ENCODE results near the gene GPS1.
"Not testable (repeated sequence)": the region's sequence is repeated elsewhere in the genome, so short reads cannot be mapped to it uniquely, and the experiment has no call there.

GPS1 gene

DNA sequence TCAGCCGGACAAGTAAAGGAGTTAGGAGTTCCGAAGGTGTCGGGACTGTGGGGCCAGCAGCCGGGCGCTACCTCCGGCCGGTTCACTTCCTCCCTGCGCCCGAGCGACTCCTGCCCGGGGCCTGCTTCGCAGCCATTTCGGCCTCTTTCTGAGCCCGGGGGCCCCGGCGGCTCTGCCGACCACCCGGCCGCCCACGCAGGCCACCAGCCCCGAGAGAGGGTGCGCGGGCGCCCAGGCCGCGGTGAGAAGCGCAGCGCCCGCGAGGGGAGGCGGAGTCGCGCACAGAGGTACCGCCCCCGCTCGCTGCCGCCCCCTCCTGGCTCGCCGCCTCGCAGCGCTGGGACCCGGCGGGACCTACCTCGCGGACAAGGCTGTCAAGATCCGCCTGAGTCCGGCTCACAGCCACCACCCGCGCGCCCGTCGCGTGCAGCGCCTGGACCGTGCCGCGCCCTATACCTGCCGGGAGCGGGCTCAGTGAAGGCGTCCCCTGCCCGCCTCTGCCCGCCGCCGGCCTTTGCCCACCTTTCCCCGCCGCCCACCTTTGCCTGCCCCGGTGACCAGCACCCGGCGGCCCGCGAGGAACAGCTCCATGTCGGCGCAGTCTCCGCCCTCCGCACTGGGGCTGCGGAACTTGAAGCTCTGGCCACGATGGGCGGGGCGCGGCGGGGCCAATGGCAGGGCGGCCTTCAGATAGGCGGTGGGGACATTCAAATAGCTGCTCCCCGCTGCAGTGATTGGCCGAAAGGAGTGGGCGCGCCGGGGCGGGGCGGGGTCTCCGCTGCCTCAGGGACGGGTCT, 14.4 kb upstream of the GPS1 start, which contains the start of gene DCXR:
TSS of gene DCXR (minus strand) at position 606 of the 797 bp plus-strand sequence. CDS start at position 591, 15 bp downstream.
- H3K36me3 ChIP-seq (ENCODE audit: control insufficient read depth, insufficient read depth, low read length) = peaks cover 20% of the 10 kb centered on the region
- WGBS, 2 experiments (ENCODE audit: insufficient coverage in 2 of 2) = 0 to 1% methylated on average over 64 to 71 of the region's 92 CpGs
- peak within 1 kb of the TSS; percentile 59 for H3K4me3 ChIP-seq (ENCODE audit: extremely low read depth, insufficient read depth, low read length, poor library complexity, severe bottlenecking)
- H3K27ac ChIP-seq (ENCODE audit: low read depth, low read length, severe bottlenecking) = peak within 1 kb of the TSS; percentile 87
- no peaks in the 10 kb centered on the region for H3K9me3 ChIP-seq (ENCODE audit: control insufficient read depth, low read length)
- H3K4me1 ChIP-seq (ENCODE audit: control insufficient read depth, insufficient read depth, low read length, poor library complexity, severe bottlenecking) = peaks cover 16% of the 10 kb centered on the region

DNA sequence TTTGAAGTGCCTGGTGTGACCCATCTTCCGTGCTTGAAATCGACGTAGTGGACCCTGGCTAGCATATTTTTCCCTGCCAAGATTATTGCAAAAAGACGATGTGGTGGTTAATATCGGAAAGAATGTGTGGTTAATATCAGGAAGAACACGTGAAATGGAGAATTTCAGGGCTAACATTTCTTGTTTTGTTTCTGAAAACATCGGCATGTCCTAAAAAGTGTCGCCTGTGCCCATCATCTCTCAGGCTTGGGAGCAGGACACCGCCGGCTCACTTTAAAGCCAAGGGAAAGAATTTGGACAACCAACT, 13.9 kb upstream of the GPS1 start:
- H3K4me3 ChIP-seq (ENCODE audit: extremely low read depth, insufficient read depth, low read length, poor library complexity, severe bottlenecking) = peak overlapping the region; percentile 59
- peaks cover 20% of the 10 kb centered on the region for H3K36me3 ChIP-seq (ENCODE audit: control insufficient read depth, insufficient read depth, low read length)
- no peaks in the 10 kb centered on the region for H3K9me3 ChIP-seq (ENCODE audit: control insufficient read depth, low read length)
- H3K4me1 ChIP-seq (ENCODE audit: control insufficient read depth, insufficient read depth, low read length, poor library complexity, severe bottlenecking) = peaks cover 10% of the 10 kb centered on the region
- 31 to 37% methylated on average over 8 to 10 of the region's 10 CpGs for WGBS, 2 experiments (ENCODE audit: insufficient coverage in 2 of 2)
- peak overlapping the region; percentile 31 for H3K27ac ChIP-seq (ENCODE audit: low read depth, low read length, severe bottlenecking)

DNA sequence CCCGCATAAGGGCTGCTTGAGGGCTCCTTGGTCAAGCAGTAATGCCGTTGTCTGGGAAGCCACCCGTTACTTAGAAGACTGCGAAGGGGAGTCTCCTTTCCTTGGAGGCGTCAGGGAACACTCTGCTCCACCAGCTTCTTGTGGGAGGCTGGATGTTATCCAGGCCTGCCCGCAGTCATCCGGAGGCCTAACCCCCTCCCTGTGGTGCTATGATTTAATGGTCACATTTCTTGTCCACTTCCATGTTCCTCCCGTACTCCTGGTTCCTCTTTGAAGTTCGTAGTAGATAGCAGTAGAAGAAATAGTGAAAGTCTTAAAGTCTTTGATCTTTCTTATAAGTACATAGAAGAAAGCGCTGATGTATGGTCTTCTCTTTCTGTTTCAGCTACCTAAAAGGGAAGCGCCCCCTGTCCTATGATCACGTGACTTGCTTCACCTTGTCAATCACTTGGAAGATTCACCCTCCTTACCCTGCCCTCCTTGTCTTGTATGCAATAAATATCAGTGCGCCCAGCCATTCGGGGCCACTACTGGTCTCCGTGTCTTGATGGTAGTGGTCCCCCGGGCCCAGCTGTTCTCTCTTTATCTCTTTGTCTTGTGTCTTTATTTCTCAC, 12.8 kb upstream of the GPS1 start:
- 94 to 98% methylated on average over 9 to 12 of the region's 16 CpGs for WGBS, 2 experiments (ENCODE audit: insufficient coverage in 2 of 2)
- not testable (repeated sequence) for H3K4me1 ChIP-seq (ENCODE audit: control insufficient read depth, insufficient read depth, low read length, poor library complexity, severe bottlenecking); H3K27ac ChIP-seq (ENCODE audit: low read depth, low read length, severe bottlenecking); H3K4me3 ChIP-seq (ENCODE audit: extremely low read depth, insufficient read depth, low read length, poor library complexity, severe bottlenecking); H3K9me3 ChIP-seq (ENCODE audit: control insufficient read depth, low read length)
- peaks cover 13% of the 10 kb centered on the region for H3K36me3 ChIP-seq (ENCODE audit: control insufficient read depth, insufficient read depth, low read length)

DNA sequence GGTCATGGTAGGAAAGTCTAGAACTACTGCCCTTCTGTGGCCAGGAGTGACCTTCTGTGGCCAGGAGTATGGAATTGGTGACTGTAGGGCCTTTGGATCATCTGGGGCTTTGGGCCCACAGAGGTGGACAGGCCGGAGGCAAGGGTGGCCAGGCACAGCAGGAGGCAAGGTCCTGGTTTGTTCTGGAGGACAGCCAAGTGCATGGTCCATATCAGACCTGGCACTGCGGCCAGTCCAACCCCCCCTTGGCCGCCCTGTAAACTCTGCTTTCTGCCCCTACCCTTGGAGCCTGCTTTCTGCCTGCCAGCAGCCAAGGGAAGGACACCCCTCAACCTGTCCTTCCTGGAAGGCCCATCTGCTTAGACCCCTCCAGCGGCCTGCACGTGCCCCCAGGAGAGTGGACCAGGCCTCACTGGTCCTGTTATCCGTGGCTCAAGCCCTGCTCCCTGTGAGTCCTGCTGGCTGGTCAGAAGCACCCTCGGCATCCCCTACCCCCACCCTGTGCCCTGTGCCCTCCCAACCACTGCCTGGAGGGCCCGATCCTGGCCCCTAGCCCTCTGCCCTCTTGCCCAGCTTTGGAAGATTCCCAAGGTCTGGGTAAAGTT, 11.9 kb upstream of the GPS1 start:
- peaks cover 7% of the 10 kb centered on the region for H3K36me3 ChIP-seq (ENCODE audit: control insufficient read depth, insufficient read depth, low read length)
- H3K27ac ChIP-seq (ENCODE audit: low read depth, low read length, severe bottlenecking) = no peak overlapping the region
- peaks cover 9% of the 10 kb centered on the region for H3K4me1 ChIP-seq (ENCODE audit: control insufficient read depth, insufficient read depth, low read length, poor library complexity, severe bottlenecking)
- H3K9me3 ChIP-seq (ENCODE audit: control insufficient read depth, low read length) = no peaks in the 10 kb centered on the region
- H3K4me3 ChIP-seq (ENCODE audit: extremely low read depth, insufficient read depth, low read length, poor library complexity, severe bottlenecking) = no peak overlapping the region
- 93% methylated on average over 5 to 8 of the region's 8 CpGs for WGBS, 2 experiments (ENCODE audit: insufficient coverage in 2 of 2)

DNA sequence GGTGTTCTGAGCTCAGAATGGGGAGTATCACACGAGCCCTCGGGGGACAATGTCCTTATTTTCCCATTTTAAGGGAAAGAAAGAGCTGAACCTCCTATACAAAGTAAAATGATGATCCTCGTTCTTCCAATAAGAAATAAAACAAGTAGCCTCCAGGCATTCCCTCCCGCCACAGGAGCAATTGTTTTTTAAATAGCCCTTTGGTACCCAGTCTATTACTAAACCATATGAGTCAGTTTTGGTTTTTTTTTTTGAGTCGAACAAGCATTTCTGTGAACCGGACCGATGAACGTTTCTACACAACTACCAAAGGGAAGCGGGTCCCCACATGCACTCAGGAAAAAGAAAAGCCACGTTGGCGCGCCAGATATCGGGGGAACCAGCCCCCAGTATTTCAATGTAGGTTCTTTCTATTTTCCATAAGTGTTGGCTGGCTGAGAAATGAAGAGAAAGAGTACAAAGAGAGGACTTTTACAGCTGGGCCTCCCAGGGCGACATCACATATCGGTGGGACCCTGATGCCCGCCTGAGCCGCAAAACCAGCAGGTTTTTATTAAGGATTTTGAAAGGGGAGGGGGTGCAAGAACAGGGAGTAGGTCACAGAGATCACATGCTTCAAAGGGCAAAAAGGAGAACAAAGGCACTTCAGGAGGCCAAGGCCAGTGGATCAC, 10.4 kb upstream of the GPS1 start:
- Histone ChIP-seq H3K4me1 (ENCODE audit: control insufficient read depth, insufficient read depth, low read length, poor library complexity, severe bottlenecking) (peaks cover 9% of the 10 kb centered on the region), H3K27ac (ENCODE audit: low read depth, low read length, severe bottlenecking) (no peak overlapping the region)
- 81 to 84% methylated on average over 5 to 14 of the region's 17 CpGs for WGBS, 2 experiments (ENCODE audit: insufficient coverage in 2 of 2)

DNA sequence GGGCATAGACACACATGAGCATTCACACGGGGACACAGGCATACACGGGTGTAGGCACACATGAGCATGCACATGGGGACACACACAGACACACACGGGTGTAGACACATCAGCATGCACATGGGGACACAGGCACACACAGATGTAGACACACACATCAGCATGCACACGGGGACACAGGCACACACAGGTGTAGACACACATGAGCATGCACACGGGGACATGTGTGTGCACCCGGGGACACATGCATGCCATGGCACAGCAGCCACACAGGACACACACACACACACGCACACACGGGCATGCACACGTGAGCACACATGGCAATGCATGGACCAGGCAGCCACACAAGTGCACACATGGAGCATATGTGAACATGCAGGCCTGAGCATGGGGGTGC, 9.0 kb upstream of the GPS1 start:
- 94 to 95% methylated on average over 9 of the region's 9 CpGs for WGBS, 2 experiments (ENCODE audit: insufficient coverage in 2 of 2)
- no peak overlapping the region for H3K4me3 ChIP-seq (ENCODE audit: extremely low read depth, insufficient read depth, low read length, poor library complexity, severe bottlenecking)
- peaks cover 4% of the 10 kb centered on the region for H3K36me3 ChIP-seq (ENCODE audit: control insufficient read depth, insufficient read depth, low read length)
- H3K4me1 ChIP-seq (ENCODE audit: control insufficient read depth, insufficient read depth, low read length, poor library complexity, severe bottlenecking) = peaks cover 3% of the 10 kb centered on the region
- no peaks in the 10 kb centered on the region for H3K9me3 ChIP-seq (ENCODE audit: control insufficient read depth, low read length)
- no peak overlapping the region for H3K27ac ChIP-seq (ENCODE audit: low read depth, low read length, severe bottlenecking)

More for the DNA sequence above, 10.4 kb upstream of the GPS1 start:
- no peaks in the 10 kb centered on the region for H3K9me3 ChIP-seq (ENCODE audit: control insufficient read depth, low read length)
- no peak overlapping the region for H3K4me3 ChIP-seq (ENCODE audit: extremely low read depth, insufficient read depth, low read length, poor library complexity, severe bottlenecking)
- H3K36me3 ChIP-seq (ENCODE audit: control insufficient read depth, insufficient read depth, low read length) = peaks cover 2% of the 10 kb centered on the region

DNA sequence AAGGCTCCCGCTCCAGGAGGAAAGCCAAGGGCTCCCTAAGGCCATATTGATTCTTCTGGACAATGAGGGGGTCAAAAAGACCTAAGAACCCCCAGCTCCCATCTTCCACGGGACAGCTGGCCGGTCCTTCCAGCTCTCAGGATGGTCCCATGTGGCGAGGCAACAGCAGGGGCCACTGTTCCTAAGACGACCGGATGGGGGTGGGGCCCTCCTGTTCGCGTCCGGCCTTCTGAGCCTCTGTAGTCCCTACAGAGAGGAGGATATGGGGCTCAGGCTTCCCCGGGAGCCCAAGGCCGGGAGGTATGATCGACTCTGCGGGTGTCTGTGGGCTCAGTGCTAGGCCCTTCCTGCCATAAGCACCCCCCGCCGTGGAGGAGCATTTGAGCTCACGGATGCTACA, 8.2 kb upstream of the GPS1 start:
- H3K27ac ChIP-seq (ENCODE audit: low read depth, low read length, severe bottlenecking) = no peak overlapping the region
- no peaks in the 10 kb centered on the region for H3K9me3 ChIP-seq (ENCODE audit: control insufficient read depth, low read length)
- 77 to 85% methylated on average over 14 to 15 of the region's 16 CpGs for WGBS, 2 experiments (ENCODE audit: insufficient coverage in 2 of 2)
- peaks cover 12% of the 10 kb centered on the region for H3K36me3 ChIP-seq (ENCODE audit: control insufficient read depth, insufficient read depth, low read length)
- no peak overlapping the region for H3K4me3 ChIP-seq (ENCODE audit: extremely low read depth, insufficient read depth, low read length, poor library complexity, severe bottlenecking)
- no peaks in the 10 kb centered on the region for H3K4me1 ChIP-seq (ENCODE audit: control insufficient read depth, insufficient read depth, low read length, poor library complexity, severe bottlenecking)

DNA sequence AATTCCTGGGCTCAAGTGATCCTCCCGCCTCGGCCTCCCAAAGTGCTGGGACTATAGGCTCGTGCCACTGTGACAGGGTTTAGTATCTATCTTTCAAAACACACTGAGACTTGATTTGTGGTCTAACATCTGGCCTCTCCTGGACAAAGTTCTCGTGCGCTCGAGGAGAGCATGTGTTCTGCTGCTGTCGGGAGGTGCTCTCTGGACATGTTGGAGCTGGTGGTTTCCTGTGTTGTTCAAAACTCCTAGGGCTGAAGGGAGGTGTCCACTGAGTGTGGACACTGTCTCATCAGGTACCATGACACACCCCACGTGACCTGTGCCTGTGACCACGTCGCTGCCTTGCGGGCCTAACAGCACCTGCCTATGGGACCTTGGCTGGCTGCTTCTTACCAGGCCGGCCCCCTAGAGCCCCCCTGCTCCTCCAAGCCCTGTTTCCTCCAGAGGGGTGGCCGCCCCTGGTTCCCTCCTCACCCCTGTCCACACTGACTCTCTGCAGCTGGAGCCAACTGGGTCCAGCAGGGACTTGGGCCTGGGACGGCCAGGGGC, 5.7 kb upstream of the GPS1 start:
- H3K4me3 ChIP-seq (ENCODE audit: extremely low read depth, insufficient read depth, low read length, poor library complexity, severe bottlenecking) = no peak overlapping the region
- 88 to 98% methylated on average over 8 to 14 of the region's 14 CpGs for WGBS, 2 experiments (ENCODE audit: insufficient coverage in 2 of 2)
- H3K36me3 ChIP-seq (ENCODE audit: control insufficient read depth, insufficient read depth, low read length) = peaks cover 31% of the 10 kb centered on the region
- no peaks in the 10 kb centered on the region for H3K4me1 ChIP-seq (ENCODE audit: control insufficient read depth, insufficient read depth, low read length, poor library complexity, severe bottlenecking)
- H3K9me3 ChIP-seq (ENCODE audit: control insufficient read depth, low read length) = no peaks in the 10 kb centered on the region
- no peak overlapping the region for H3K27ac ChIP-seq (ENCODE audit: low read depth, low read length, severe bottlenecking)

DNA sequence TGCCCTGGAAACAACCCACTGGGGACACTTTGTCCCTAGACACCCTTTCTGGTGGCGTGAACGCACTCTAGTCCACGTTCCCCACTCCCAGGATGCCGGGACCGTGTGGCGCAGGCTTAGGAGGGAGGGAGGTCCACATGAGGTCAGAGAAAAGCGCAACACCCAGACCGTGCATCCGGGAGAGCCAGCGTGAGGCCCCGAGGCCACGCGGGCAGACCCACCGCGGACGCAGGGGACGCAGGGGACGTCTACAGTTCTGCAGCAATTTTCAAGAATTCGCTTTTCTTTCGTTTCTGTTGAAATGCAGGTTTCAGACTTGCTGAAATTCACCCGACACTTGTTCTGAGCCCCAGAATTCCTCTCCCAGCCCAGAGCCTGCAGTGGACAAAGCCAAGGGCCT, 4.8 kb upstream of the GPS1 start:
- Histone ChIP-seq H3K36me3 (ENCODE audit: control insufficient read depth, insufficient read depth, low read length) (peaks cover 31% of the 10 kb centered on the region), H3K4me1 (ENCODE audit: control insufficient read depth, insufficient read depth, low read length, poor library complexity, severe bottlenecking) (no peaks in the 10 kb centered on the region), H3K9me3 (ENCODE audit: control insufficient read depth, low read length) (no peaks in the 10 kb centered on the region), H3K27ac (ENCODE audit: low read depth, low read length, severe bottlenecking) (no peak overlapping the region), H3K4me3 (ENCODE audit: extremely low read depth, insufficient read depth, low read length, poor library complexity, severe bottlenecking) (no peak overlapping the region)
- WGBS, 2 experiments (ENCODE audit: insufficient coverage in 2 of 2) = 94 to 96% methylated on average over 21 of the region's 21 CpGs

DNA sequence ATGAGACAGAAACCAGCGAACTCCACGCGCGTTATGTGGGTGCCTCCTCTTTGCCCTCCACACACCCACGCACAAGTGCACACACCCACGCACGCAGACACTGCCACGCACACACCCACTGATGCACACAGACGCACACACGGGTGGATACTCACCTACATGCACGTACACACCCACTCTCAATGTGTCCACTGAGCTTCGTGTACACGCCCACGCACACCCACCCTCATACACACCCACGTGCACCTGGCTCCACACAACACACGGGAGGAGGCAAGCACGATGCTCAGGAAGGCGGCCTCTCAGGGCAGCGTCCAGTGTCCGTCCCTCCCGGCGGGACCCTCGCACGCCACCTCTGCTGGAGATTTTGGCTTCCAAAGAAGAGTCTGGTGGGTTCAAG, 4.3 kb upstream of the GPS1 start:
- 91 to 98% methylated on average over 18 to 23 of the region's 24 CpGs for WGBS, 2 experiments (ENCODE audit: insufficient coverage in 2 of 2)
- H3K36me3 ChIP-seq (ENCODE audit: control insufficient read depth, insufficient read depth, low read length) = peaks cover 31% of the 10 kb centered on the region
- no peaks in the 10 kb centered on the region for H3K9me3 ChIP-seq (ENCODE audit: control insufficient read depth, low read length)
- H3K4me1 ChIP-seq (ENCODE audit: control insufficient read depth, insufficient read depth, low read length, poor library complexity, severe bottlenecking) = no peaks in the 10 kb centered on the region
- H3K27ac ChIP-seq (ENCODE audit: low read depth, low read length, severe bottlenecking) = no peak overlapping the region
- no peak overlapping the region for H3K4me3 ChIP-seq (ENCODE audit: extremely low read depth, insufficient read depth, low read length, poor library complexity, severe bottlenecking)
